Panc1 (cell line): ENCODE results near the gene GALNT13. TPM values are rescaled to one million over a fixed set of nuclear protein-coding genes. Genes with fewer than 3 reads are reported as not detected.

ENCODE experiments used
- ATAC-seq: fragments of 200-7000 bp; cut with Tn5 transposase; 2 replicates; pipeline ENCODE4 v1.9.1; 2020; ENCODE audit warnings: mild to moderate bottlenecking, moderate library complexity
- BruUV-seq: library from RNA; stranded (reverse); fragments of 400-500 nt; replicated peaks from 2 replicates; lab custom pipeline; 2021; lab: Mats Ljungman, UMichigan
- CTCF ChIA-PET: fragments of 300-600 bp; sonication (Branson Sonifier 250); formaldehyde crosslinking; loops from one replicate; lab custom pipeline; 2022; ENCODE audit warnings: antibody characterized with exemption; lab: Charles Lee
- POLR2A ChIA-PET: fragments of 300-600 bp; sonication (Branson Sonifier 250); formaldehyde crosslinking; loops from one replicate; lab custom pipeline; 2022; ENCODE audit warnings: antibody characterized with exemption; lab: Charles Lee
- DNase-seq: peaks from one replicate; pipeline ENCODE4 v3.0.0-alpha.2; 2010; ENCODE audit warnings: low read depth, low spot score
- H3K27ac ChIP-seq: 2 replicates; pipeline ENCODE4 v1.5.1; 2011; ENCODE audit warnings: mild to moderate bottlenecking, low read length, inconsistent platforms
- H3K27me3 ChIP-seq: fragments of 200-500 bp; sonication (Bioruptor generic); 2 replicates; pipeline ENCODE4 v1.6.0; 2014; ENCODE audit warnings: low read length, inconsistent platforms; ENCODE audit not compliant: control insufficient read depth, insufficient read depth
- H3K36me3 ChIP-seq: fragments of 200-500 bp; sonication (Bioruptor generic); 2 replicates; pipeline ENCODE4 v1.5.1; 2014; ENCODE audit warnings: inconsistent platforms, mild to moderate bottlenecking, low read length, moderate library complexity; ENCODE audit not compliant: control insufficient read depth, insufficient read depth
- H3K4me1 ChIP-seq: 2 replicates; pipeline ENCODE4 v1.5.1; 2011; ENCODE audit warnings: inconsistent platforms, mild to moderate bottlenecking, low read length, moderate library complexity; ENCODE audit not compliant: control insufficient read depth, insufficient read depth
- H3K4me3 ChIP-seq, 2 experiments: 2 replicates each; pipeline ENCODE4 v1.5.1; 2011 to 2012; ENCODE audit warnings: low read depth in 2 of 2, low read length in 2 of 2, mild to moderate bottlenecking in 2 of 2, inconsistent platforms in 1 of 2, moderate library complexity in 1 of 2
- H3K9me3 ChIP-seq: fragments of 200-500 bp; sonication (Bioruptor generic); 2 replicates; pipeline ENCODE4 v1.5.1; 2014; ENCODE audit warnings: low read depth, mild to moderate bottlenecking, inconsistent platforms, low read length, moderate library complexity; ENCODE audit not compliant: control insufficient read depth, insufficient read depth
- CTCF ChIP-seq: fragments of 450-650 bp; IDR thresholded peaks from 2 replicates; pipeline ENCODE4 v1.5.1; 2017; ENCODE audit warnings: mild to moderate bottlenecking
- POLR2AphosphoS5 ChIP-seq: IDR thresholded peaks from 2 replicates; pipeline ENCODE4 v1.6.1; 2012; ENCODE audit warnings: mild to moderate bottlenecking, low read depth, low read length, moderate library complexity
- SIN3A ChIP-seq: IDR thresholded peaks from 2 replicates; pipeline ENCODE4 v1.6.1; 2012; ENCODE audit warnings: low read depth, mild to moderate bottlenecking, low read length, moderate library complexity, borderline replicate concordance; ENCODE audit not compliant: insufficient read depth
- TCF7L2 ChIP-seq: IDR thresholded peaks from 2 replicates; pipeline ENCODE4 v1.6.1; 2011; ENCODE audit warnings: mild to moderate bottlenecking, low read depth, low read length, inconsistent platforms
- in situ Hi-C: cut with HindIII; loops from 2 replicates; pipeline ENCODE4 v1.10.0; 2016; ENCODE audit warnings: low sequenced_read_pairs, low pct_unique_long_range_greater_than_20kb
- intact Hi-C: fragments of 100-400 bp; cut with micrococcal nuclease; formaldehyde crosslinking; loops from one replicate; pipeline ENCODE4 v1.10.0; 2022; ENCODE audit not compliant: unreplicated experiment
- total RNA-seq: library from RNA; stranded (reverse); gene quantifications from one replicate; pipeline ENCODE4 v1.2.1, GENCODE V29; 2021; ENCODE audit not compliant: unreplicated experiment
- TF ChIP-seq, protein P1 (sequence below), 2 experiments: IDR thresholded peaks; 2 replicates each; pipeline ENCODE4 v1.6.1; 2011 to 2012; ENCODE audit warnings: low read depth in 2 of 2, control low read depth in 1 of 2, low read length in 1 of 2, mild to moderate bottlenecking in 1 of 2, moderate library complexity in 1 of 2; ENCODE audit not compliant: insufficient read depth in 1 of 2

GALNT13 gene
- total RNA-seq, 1 experiment from 2014 or later, result not detected

GRCh38 chr2:154386186-154386585, 514.5 kb downstream of the GALNT13 start:
- BruUV-seq, result no TSS peak
- POLR2A ChIA-PET, result no interaction called here
- no peaks in the 10 kb centered on the region for H3K36me3 ChIP-seq
- intact Hi-C loops, result no loop called here
- no peaks in the 10 kb centered on the region for H3K4me1 ChIP-seq
- DNase-seq (no peak), ATAC-seq (no peak)
- CTCF ChIA-PET, result no interaction called here
- TF ChIP-seq POLR2AphosphoS5 (no peak), TCF7L2 (no peak), CTCF (no peak), SIN3A (no peak)
- TF ChIP-seq, protein P1, sequence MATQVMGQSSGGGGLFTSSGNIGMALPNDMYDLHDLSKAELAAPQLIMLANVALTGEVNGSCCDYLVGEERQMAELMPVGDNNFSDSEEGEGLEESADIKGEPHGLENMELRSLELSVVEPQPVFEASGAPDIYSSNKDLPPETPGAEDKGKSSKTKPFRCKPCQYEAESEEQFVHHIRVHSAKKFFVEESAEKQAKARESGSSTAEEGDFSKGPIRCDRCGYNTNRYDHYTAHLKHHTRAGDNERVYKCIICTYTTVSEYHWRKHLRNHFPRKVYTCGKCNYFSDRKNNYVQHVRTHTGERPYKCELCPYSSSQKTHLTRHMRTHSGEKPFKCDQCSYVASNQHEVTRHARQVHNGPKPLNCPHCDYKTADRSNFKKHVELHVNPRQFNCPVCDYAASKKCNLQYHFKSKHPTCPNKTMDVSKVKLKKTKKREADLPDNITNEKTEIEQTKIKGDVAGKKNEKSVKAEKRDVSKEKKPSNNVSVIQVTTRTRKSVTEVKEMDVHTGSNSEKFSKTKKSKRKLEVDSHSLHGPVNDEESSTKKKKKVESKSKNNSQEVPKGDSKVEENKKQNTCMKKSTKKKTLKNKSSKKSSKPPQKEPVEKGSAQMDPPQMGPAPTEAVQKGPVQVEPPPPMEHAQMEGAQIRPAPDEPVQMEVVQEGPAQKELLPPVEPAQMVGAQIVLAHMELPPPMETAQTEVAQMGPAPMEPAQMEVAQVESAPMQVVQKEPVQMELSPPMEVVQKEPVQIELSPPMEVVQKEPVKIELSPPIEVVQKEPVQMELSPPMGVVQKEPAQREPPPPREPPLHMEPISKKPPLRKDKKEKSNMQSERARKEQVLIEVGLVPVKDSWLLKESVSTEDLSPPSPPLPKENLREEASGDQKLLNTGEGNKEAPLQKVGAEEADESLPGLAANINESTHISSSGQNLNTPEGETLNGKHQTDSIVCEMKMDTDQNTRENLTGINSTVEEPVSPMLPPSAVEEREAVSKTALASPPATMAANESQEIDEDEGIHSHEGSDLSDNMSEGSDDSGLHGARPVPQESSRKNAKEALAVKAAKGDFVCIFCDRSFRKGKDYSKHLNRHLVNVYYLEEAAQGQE (IDR thresholded peaks at IDR 0.05; ENCODE audit: insufficient read depth in 1 of 2, low read depth in 2 of 2, low read length in 1 of 2), result no peak
- no peak overlapping the region for H3K27ac ChIP-seq
- H3K4me3 ChIP-seq, result no peak overlapping the region
- H3K9me3 ChIP-seq, result no peaks in the 10 kb centered on the region
- no peaks in the 10 kb centered on the region for H3K27me3 ChIP-seq
- in situ Hi-C loops, result no loop called here

- TF ChIP-seq CTCF (no peak), POLR2AphosphoS5 (no peak), TCF7L2 (no peak), SIN3A (no peak)
- TF ChIP-seq, protein P1 (IDR thresholded peaks at IDR 0.05; ENCODE audit: insufficient read depth in 1 of 2, low read depth in 2 of 2, low read length in 1 of 2), result no peak
- ChIA-PET POLR2A (no interaction called here), CTCF (no interaction called here)
- Histone ChIP-seq H3K27me3 (no peaks in the 10 kb centered on the region), H3K27ac (no peak overlapping the region), H3K4me3 (no peak overlapping the region), H3K4me1 (no peaks in the 10 kb centered on the region), H3K9me3 (no peaks in the 10 kb centered on the region), H3K36me3 (no peaks in the 10 kb centered on the region)
- no peak for ATAC-seq
- in situ Hi-C loops, result no loop called here
- intact Hi-C loops, result no loop called here
- no TSS peak for BruUV-seq
- DNase-seq, result no peak
Observed at GRCh38 chr2:154391051-154391450, 519.3 kb downstream of the GALNT13 start.
